Stimulated activated naive CD4-positive, alpha-beta T cell treated with Interleukin-2 at 50 U/mL for 16 hours (primary cell): ENCODE measurements around the gene SCAP.

Source experiments
- DNase-seq: peaks from one replicate; lab custom pipeline; 2025; lab: John Stamatoyannopoulos, UW

SCAP gene

GRCh38 chr3:47431225-47431624 is 44.5 kb downstream of the SCAP start:
- DNase-seq: no peak

- DNase-seq: no peak
These were observed 45.1 kb downstream of the SCAP start for GRCh38 chr3:47430606-47431005.

- DNase-seq: no peak
These were observed 46.1 kb downstream of the SCAP start for GRCh38 chr3:47429476-47430270.

- DNase-seq: no peak
These were observed 47.1 kb downstream of the SCAP start for GRCh38 chr3:47428662-47429061.

GRCh38 chr3:47427866-47428265 is 47.9 kb downstream of the SCAP start:
- no peak for DNase-seq

- DNase-seq: no peak
These were observed 49.8 kb downstream of the SCAP start for GRCh38 chr3:47425959-47426358.

- DNase-seq: no peak
These were observed 50.4 kb downstream of the SCAP start for GRCh38 chr3:47425383-47425778.

GRCh38 chr3:47424434-47425382 is 51.0 kb downstream of the SCAP start:
- no peak for DNase-seq

- DNase-seq: no peak
These were observed 52.1 kb downstream of the SCAP start for GRCh38 chr3:47423548-47424145.

GRCh38 chr3:47422743-47423142 is 53.0 kb downstream of the SCAP start:
- DNase-seq: no peak

- DNase-seq: no peak
These were observed 53.7 kb downstream of the SCAP start for GRCh38 chr3:47421741-47422649.

GRCh38 chr3:47420511-47421484 is 54.9 kb downstream of the SCAP start:
- DNase-seq: peak; percentile 76

- no peak for DNase-seq
These were observed 55.7 kb downstream of the SCAP start for GRCh38 chr3:47420044-47420430.

GRCh38 chr3:47419083-47420043 is 56.4 kb downstream of the SCAP start:
- no peak for DNase-seq

- no peak for DNase-seq
These were observed 57.3 kb downstream of the SCAP start for GRCh38 chr3:47418167-47419082.

- no peak for DNase-seq
These were observed 59.7 kb downstream of the SCAP start for GRCh38 chr3:47416041-47416440.

GRCh38 chr3:47414666-47415587 is 60.8 kb downstream of the SCAP start:
- no peak for DNase-seq
